Measurements from ENCODE around the gene PCNX2. TPM values are rescaled to one million over a fixed set of nuclear protein-coding genes. Genes with fewer than 3 reads are reported as not detected.
A peak's percentile ranks its signal among the peaks of the same experiment; 100 is the strongest.

PCNX2 gene
- total and polyA plus RNA-seq, 2 experiments from 2014 or later = 42.9 to 88.3 TPM

DNA sequence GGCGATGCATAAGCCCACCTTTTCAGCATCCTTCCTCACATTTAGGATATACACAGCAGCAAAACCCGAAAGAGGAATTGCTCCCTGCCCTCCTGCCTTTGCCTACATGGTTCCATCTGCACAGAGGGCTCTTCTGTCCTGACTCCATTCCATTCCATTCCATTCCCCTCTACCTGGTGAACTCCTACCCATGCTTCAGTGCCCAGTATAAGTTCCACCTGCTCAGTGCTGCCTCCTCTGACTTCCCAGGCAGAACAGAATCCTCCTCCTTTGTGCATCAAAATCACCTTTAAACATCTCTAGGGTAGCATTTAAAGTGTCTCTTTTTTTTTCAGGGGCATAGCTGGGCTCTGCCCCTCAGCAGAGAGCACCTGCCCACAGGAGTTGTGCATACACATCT lies 112.9 kb downstream of the PCNX2 start:
- peak overlapping the region; percentile 30 for H3K27ac Mint-ChIP-seq

More for the DNA sequence above, 112.9 kb downstream of the PCNX2 start:
- Histone ChIP-seq H3K4me2 (no peak overlapping the region), H2AFZ (no peak overlapping the region), H3K27me3 (ENCODE audit: insufficient read depth) (no peaks in the 10 kb centered on the region), H3F3A (replicated peaks; ENCODE audit: low read depth) (no peaks in the 10 kb centered on the region), H3K36me3 (ENCODE audit: insufficient read depth) (peaks cover 20% of the 10 kb centered on the region; the same call in 1 of the 2 replicates), H3K9me2 (ENCODE audit: insufficient read depth) (no peaks in the 10 kb centered on the region), H3K79me2 (replicated peaks; ENCODE audit: insufficient read depth) (no peaks in the 10 kb centered on the region), H4K20me1 (replicated peaks; ENCODE audit: insufficient read depth) (no peaks in the 10 kb centered on the region; the same call in 1 of the 2 replicates), H3K27ac (ENCODE audit: low read depth) (no peak overlapping the region), H3K4me1 (ENCODE audit: insufficient read depth) (peaks cover 19% of the 10 kb centered on the region; the same call in 1 of the 2 replicates), H3K4me3 (no peak overlapping the region)
- no peak overlapping the region for H3K4me3 Mint-ChIP-seq
- TF ChIP-seq POLR2AphosphoS5 (IDR thresholded peaks at IDR 0.05; ENCODE audit: low read depth) (no peak), ZNF331 (CRISPR knock-in tag; IDR thresholded peaks at IDR 0.05; ENCODE audit: low read depth) (no peak), STAT1 (IDR thresholded peaks at IDR 0.05; ENCODE audit: unreplicated experiment) (no peak), JUNB (IDR thresholded peaks at IDR 0.05; ENCODE audit: unreplicated experiment) (no peak), EZH2 (IDR thresholded peaks at IDR 0.05; ENCODE audit: low read depth, unreplicated experiment) (no peak), NANOG (IDR thresholded peaks at IDR 0.05; ENCODE audit: borderline replicate concordance) (no peak), ZNF114 (CRISPR knock-in tag; IDR thresholded peaks at IDR 0.05) (no peak)
- TF ChIP-seq, protein P1, sequence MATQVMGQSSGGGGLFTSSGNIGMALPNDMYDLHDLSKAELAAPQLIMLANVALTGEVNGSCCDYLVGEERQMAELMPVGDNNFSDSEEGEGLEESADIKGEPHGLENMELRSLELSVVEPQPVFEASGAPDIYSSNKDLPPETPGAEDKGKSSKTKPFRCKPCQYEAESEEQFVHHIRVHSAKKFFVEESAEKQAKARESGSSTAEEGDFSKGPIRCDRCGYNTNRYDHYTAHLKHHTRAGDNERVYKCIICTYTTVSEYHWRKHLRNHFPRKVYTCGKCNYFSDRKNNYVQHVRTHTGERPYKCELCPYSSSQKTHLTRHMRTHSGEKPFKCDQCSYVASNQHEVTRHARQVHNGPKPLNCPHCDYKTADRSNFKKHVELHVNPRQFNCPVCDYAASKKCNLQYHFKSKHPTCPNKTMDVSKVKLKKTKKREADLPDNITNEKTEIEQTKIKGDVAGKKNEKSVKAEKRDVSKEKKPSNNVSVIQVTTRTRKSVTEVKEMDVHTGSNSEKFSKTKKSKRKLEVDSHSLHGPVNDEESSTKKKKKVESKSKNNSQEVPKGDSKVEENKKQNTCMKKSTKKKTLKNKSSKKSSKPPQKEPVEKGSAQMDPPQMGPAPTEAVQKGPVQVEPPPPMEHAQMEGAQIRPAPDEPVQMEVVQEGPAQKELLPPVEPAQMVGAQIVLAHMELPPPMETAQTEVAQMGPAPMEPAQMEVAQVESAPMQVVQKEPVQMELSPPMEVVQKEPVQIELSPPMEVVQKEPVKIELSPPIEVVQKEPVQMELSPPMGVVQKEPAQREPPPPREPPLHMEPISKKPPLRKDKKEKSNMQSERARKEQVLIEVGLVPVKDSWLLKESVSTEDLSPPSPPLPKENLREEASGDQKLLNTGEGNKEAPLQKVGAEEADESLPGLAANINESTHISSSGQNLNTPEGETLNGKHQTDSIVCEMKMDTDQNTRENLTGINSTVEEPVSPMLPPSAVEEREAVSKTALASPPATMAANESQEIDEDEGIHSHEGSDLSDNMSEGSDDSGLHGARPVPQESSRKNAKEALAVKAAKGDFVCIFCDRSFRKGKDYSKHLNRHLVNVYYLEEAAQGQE (IDR thresholded peaks at IDR 0.05; ENCODE audit: unreplicated experiment) = no peak
- TF ChIP-seq, protein P2, sequence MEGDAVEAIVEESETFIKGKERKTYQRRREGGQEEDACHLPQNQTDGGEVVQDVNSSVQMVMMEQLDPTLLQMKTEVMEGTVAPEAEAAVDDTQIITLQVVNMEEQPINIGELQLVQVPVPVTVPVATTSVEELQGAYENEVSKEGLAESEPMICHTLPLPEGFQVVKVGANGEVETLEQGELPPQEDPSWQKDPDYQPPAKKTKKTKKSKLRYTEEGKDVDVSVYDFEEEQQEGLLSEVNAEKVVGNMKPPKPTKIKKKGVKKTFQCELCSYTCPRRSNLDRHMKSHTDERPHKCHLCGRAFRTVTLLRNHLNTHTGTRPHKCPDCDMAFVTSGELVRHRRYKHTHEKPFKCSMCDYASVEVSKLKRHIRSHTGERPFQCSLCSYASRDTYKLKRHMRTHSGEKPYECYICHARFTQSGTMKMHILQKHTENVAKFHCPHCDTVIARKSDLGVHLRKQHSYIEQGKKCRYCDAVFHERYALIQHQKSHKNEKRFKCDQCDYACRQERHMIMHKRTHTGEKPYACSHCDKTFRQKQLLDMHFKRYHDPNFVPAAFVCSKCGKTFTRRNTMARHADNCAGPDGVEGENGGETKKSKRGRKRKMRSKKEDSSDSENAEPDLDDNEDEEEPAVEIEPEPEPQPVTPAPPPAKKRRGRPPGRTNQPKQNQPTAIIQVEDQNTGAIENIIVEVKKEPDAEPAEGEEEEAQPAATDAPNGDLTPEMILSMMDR (conservative IDR thresholded peaks at IDR 0.05; ENCODE audit: low read depth in 2 of 2) = peak; percentile 22 to 30; a peak in 3 of 4 replicates
- peaks cover 43% of the 10 kb centered on the region for H3K4me1 Mint-ChIP-seq
- peaks cover 10% of the 10 kb centered on the region; the same call in 2 of the 3 replicates for H3K9me3 Mint-ChIP-seq
- peaks cover 66% of the 10 kb centered on the region for H3K36me3 Mint-ChIP-seq (ENCODE audit: low read depth)
- H3K27me3 Mint-ChIP-seq (ENCODE audit: insufficient read depth, low read depth, poor library complexity) = peaks cover 10% of the 10 kb centered on the region
- no peak for DNase-seq (ENCODE audit: low spot score)
- ATAC-seq = no peak
